Stimulated activated CD8-positive, alpha-beta memory T cell treated with anti-CD3 and anti-CD28 coated beads, Interleukin-15, amount 100 ng/mL, for 1 hour (primary cell): ENCODE measurements around the gene FPR3.
"Not testable (repeated sequence)": the region's sequence is repeated elsewhere in the genome, so short reads cannot be mapped to it uniquely, and the experiment has no call there.

ENCODE experiments used
- DNase-seq: peaks from one replicate; pipeline ENCODE4 v3.0.0-alpha.2; 2020; ENCODE audit warnings: low read depth

Gene FPR3

GRCh38 chr19:51784109-51784785 is 10.7 kb upstream of the FPR3 start:
- DNase-seq: no peak

- no peak for DNase-seq
Measured at GRCh38 chr19:51784922-51785690, 9.9 kb upstream of the FPR3 start.

GRCh38 chr19:51786646-51787494 is 8.1 kb upstream of the FPR3 start:
- DNase-seq: no peak

- no peak for DNase-seq
Measured at GRCh38 chr19:51788029-51788428, 6.9 kb upstream of the FPR3 start.

GRCh38 chr19:51789061-51789795 is 5.7 kb upstream of the FPR3 start:
- DNase-seq: no peak

GRCh38 chr19:51792932-51793331 is 2.0 kb upstream of the FPR3 start:
- no peak for DNase-seq

- DNase-seq: no peak
Measured at GRCh38 chr19:51793994-51794393, 963 bp upstream of the FPR3 start.

- DNase-seq: no peak
Measured at GRCh38 chr19:51796195-51796679, 1.3 kb downstream of the FPR3 start.

GRCh38 chr19:51797480-51797879 is 2.5 kb downstream of the FPR3 start:
- DNase-seq: no peak

GRCh38 chr19:51798062-51798461 is 3.1 kb downstream of the FPR3 start:
- no peak for DNase-seq

GRCh38 chr19:51799034-51799773 is 4.2 kb downstream of the FPR3 start:
- DNase-seq: no peak

- DNase-seq: no peak
Measured at GRCh38 chr19:51799774-51800472, 5.0 kb downstream of the FPR3 start.

- DNase-seq: no peak
Measured at GRCh38 chr19:51800473-51801244, 5.7 kb downstream of the FPR3 start.

GRCh38 chr19:51802775-51803174 is 7.8 kb downstream of the FPR3 start:
- no peak for DNase-seq

- DNase-seq: no peak
Measured at GRCh38 chr19:51803519-51803918, 8.6 kb downstream of the FPR3 start.

GRCh38 chr19:51803967-51804366 is 9.0 kb downstream of the FPR3 start:
- no peak for DNase-seq

- DNase-seq: not testable (repeated sequence)
Measured at GRCh38 chr19:51804789-51805188, 9.8 kb downstream of the FPR3 start.

- not testable (repeated sequence) for DNase-seq
Measured at GRCh38 chr19:51805396-51805795, 10.4 kb downstream of the FPR3 start.

- DNase-seq: not testable (repeated sequence)
Measured at GRCh38 chr19:51806571-51806970, 11.6 kb downstream of the FPR3 start.
